Endothelial cell of umbilical vein (primary cell): ENCODE results near the gene PYCR2.

Source experiments
- CTCF ChIP-seq, 2 donors: IDR thresholded peaks; 1 replicate in 1 of 2; 2 replicates in 1 of 2; pipeline ENCODE4 v1.5.1; 2011; ENCODE audit warnings: low read length in 2 of 2, mild to moderate bottlenecking in 2 of 2, moderate library complexity in 2 of 2, control low read depth in 1 of 2, inconsistent platforms in 1 of 2, low read depth in 1 of 2; ENCODE audit not compliant: insufficient read depth in 1 of 2; ENCODE audit errors: extremely low read depth in 1 of 2
- EZH2 ChIP-seq: IDR thresholded peaks from 2 replicates; pipeline ENCODE4 v1.6.1; 2012; ENCODE audit warnings: borderline replicate concordance, low read depth, mild to moderate bottlenecking, moderate library complexity, low read length, inconsistent platforms; ENCODE audit not compliant: severe bottlenecking
- FOS ChIP-seq: IDR thresholded peaks from 2 replicates; pipeline ENCODE4 v1.6.1; 2011; ENCODE audit warnings: mild to moderate bottlenecking, low read length, moderate library complexity, borderline replicate concordance; ENCODE audit not compliant: insufficient read depth
- GATA2 ChIP-seq: IDR thresholded peaks from 2 replicates; pipeline ENCODE4 v1.7.0; 2011; ENCODE audit warnings: low read depth, mild to moderate bottlenecking, moderate library complexity, mixed read lengths, low read length; ENCODE audit not compliant: insufficient read length, insufficient read depth
- JUN ChIP-seq: IDR thresholded peaks from 2 replicates; pipeline ENCODE4 v1.6.1; 2011; ENCODE audit warnings: borderline replicate concordance, low read depth; ENCODE audit not compliant: insufficient read length, insufficient read depth
- POLR2A ChIP-seq: IDR thresholded peaks from 2 replicates; pipeline ENCODE4 v1.6.1; 2012; ENCODE audit warnings: low read depth, mild to moderate bottlenecking, control low read depth, low read length
- POLR2AphosphoS5 ChIP-seq: IDR thresholded peaks from 2 replicates; pipeline ENCODE4 v1.6.1; 2012; ENCODE audit warnings: low read depth, mild to moderate bottlenecking, control low read depth, low read length, moderate library complexity; ENCODE audit not compliant: insufficient read depth

DNA sequence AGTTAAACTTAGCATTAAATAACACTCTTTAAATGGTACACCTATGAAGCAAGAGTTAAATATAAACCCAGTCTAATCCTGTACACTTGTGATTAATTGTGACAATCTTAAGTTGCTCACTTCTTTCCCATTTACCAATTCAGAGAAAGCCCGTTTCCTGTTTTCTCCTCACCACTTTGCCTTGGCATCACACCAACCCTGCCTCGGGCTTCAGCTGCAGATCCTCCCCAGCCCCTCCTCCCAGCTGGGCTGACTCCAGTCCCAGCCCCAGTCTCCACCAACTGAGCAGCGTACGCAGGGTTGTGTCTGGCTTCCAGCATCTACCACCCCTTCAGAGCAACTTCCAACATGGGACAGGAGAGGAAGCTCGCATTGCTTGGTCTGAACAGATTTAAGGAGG is 4.1 kb downstream of the PYCR2 start:
- no peak for TF ChIP-seq EZH2
- no peak for TF ChIP-seq CTCF (IDR thresholded peaks at IDR 0.05; ENCODE audit: extremely low read depth in 1 of 2, insufficient read depth in 1 of 2, low read depth in 1 of 2, low read length in 2 of 2)
- no peak for TF ChIP-seq POLR2AphosphoS5
- no peak for TF ChIP-seq GATA2
- no peak for TF ChIP-seq FOS
- peak; percentile 14 for TF ChIP-seq POLR2A
- TF ChIP-seq JUN = no peak
